ENCODE data around the gene WDR1. TPM values are rescaled to one million over a fixed set of nuclear protein-coding genes. Genes with fewer than 3 reads are reported as not detected.

WDR1 gene
- total RNA-seq, 4 donors from 2014 or later, result 122 to 238 (median 213) TPM

GRCh38 chr4:10157478-10158332, 41.1 kb upstream of the WDR1 start:
- WGBS, 2 donors, result 33 to 35% methylated on average over 7 to 8 of the region's 8 CpGs
- TF ChIP-seq POLR2A (IDR thresholded peaks at IDR 0.05) (no peak), CTCF (IDR thresholded peaks at IDR 0.05) (peak; percentile 43 to 91 (median 79))
- Histone ChIP-seq H3K27me3 (no peaks in the 10 kb centered on the region), H3K9me3 (no peaks in the 10 kb centered on the region), H3K27ac (no peak overlapping the region), H3K4me1 (peaks cover 9% of the 10 kb centered on the region in 2 donors), H3K36me3 (no peaks in the 10 kb centered on the region), H3K4me3 (replicated peaks in 1 of 3) (no peak overlapping the region)
- intact Hi-C loops (cut with DNase I), result loop anchor here (5.0 kb wide), 1 partner anchor 390 kb away; no protein-coding TSS in a partner anchor
- peak; percentile 68 for DNase-seq

GRCh38 chr4:10154241-10154640, 37.6 kb upstream of the WDR1 start:
- intact Hi-C loops (cut with DNase I), result no loop called here
- DNase-seq, result no peak
- peaks cover 0 to 17% of the 10 kb centered on the region in 2 donors for H3K4me1 ChIP-seq
- no peaks in the 10 kb centered on the region for H3K36me3 ChIP-seq
- TF ChIP-seq POLR2A (IDR thresholded peaks at IDR 0.05), result no peak
- TF ChIP-seq CTCF (IDR thresholded peaks at IDR 0.05), result no peak
- H3K9me3 ChIP-seq, result no peaks in the 10 kb centered on the region
- no peak overlapping the region for H3K4me3 ChIP-seq (replicated peaks in 1 of 3)
- WGBS, 2 donors, result 48 to 69% methylated on average over 3 of the region's 3 CpGs
- no peaks in the 10 kb centered on the region for H3K27me3 ChIP-seq
- H3K27ac ChIP-seq, result no peak overlapping the region

GRCh38 chr4:10153161-10153560, 36.6 kb upstream of the WDR1 start:
- no peak for TF ChIP-seq POLR2A (IDR thresholded peaks at IDR 0.05)
- TF ChIP-seq CTCF (IDR thresholded peaks at IDR 0.05), result no peak
- no peaks in the 10 kb centered on the region for H3K36me3 ChIP-seq
- H3K4me1 ChIP-seq, result peaks cover 0 to 17% of the 10 kb centered on the region in 2 donors
- no peak overlapping the region for H3K27ac ChIP-seq
- no peak for DNase-seq
- WGBS, 2 donors, result 94% methylated on average over 1 of the region's 1 CpG
- H3K4me3 ChIP-seq (replicated peaks in 1 of 3), result no peak overlapping the region
- intact Hi-C loops (cut with DNase I), result no loop called here
- H3K27me3 ChIP-seq, result no peaks in the 10 kb centered on the region
- no peaks in the 10 kb centered on the region for H3K9me3 ChIP-seq

- WGBS, 2 donors, result 38 to 61% methylated on average over 5 of the region's 5 CpGs
- no peak overlapping the region for H3K27ac ChIP-seq
- no peak overlapping the region for H3K4me3 ChIP-seq (replicated peaks in 1 of 3)
- H3K27me3 ChIP-seq, result no peaks in the 10 kb centered on the region
- H3K9me3 ChIP-seq, result no peaks in the 10 kb centered on the region
- DNase-seq, result peak; percentile 24 to 38
- TF ChIP-seq CTCF (IDR thresholded peaks at IDR 0.05) (no peak), POLR2A (IDR thresholded peaks at IDR 0.05) (no peak)
- intact Hi-C loops (cut with DNase I), result no loop called here
- no peaks in the 10 kb centered on the region for H3K36me3 ChIP-seq
- peaks cover 0 to 17% of the 10 kb centered on the region in 2 donors for H3K4me1 ChIP-seq
Observed at GRCh38 chr4:10151182-10151581, 34.6 kb upstream of the WDR1 start.

GRCh38 chr4:10144966-10145365, 28.4 kb upstream of the WDR1 start:
- TF ChIP-seq POLR2A (IDR thresholded peaks at IDR 0.05), result no peak
- no peaks in the 10 kb centered on the region for H3K4me1 ChIP-seq
- no peaks in the 10 kb centered on the region for H3K9me3 ChIP-seq
- intact Hi-C loops (cut with DNase I), result no loop called here
- H3K27me3 ChIP-seq, result no peaks in the 10 kb centered on the region
- WGBS, 2 donors, result 82 to 84% methylated on average over 4 of the region's 4 CpGs
- no peak for DNase-seq
- H3K27ac ChIP-seq, result no peak overlapping the region
- no peak overlapping the region for H3K4me3 ChIP-seq (replicated peaks in 1 of 3)
- no peaks in the 10 kb centered on the region for H3K36me3 ChIP-seq

Data from thyroid gland (tissue), 4 donors.